ENCODE data around the gene AMER3. TPM values are rescaled to one million over a fixed set of nuclear protein-coding genes. Genes with fewer than 3 reads are reported as not detected.
"Not testable (repeated sequence)": the region's sequence is repeated elsewhere in the genome, so short reads cannot be mapped to it uniquely, and the experiment has no call there.

Gene AMER3, protein sequence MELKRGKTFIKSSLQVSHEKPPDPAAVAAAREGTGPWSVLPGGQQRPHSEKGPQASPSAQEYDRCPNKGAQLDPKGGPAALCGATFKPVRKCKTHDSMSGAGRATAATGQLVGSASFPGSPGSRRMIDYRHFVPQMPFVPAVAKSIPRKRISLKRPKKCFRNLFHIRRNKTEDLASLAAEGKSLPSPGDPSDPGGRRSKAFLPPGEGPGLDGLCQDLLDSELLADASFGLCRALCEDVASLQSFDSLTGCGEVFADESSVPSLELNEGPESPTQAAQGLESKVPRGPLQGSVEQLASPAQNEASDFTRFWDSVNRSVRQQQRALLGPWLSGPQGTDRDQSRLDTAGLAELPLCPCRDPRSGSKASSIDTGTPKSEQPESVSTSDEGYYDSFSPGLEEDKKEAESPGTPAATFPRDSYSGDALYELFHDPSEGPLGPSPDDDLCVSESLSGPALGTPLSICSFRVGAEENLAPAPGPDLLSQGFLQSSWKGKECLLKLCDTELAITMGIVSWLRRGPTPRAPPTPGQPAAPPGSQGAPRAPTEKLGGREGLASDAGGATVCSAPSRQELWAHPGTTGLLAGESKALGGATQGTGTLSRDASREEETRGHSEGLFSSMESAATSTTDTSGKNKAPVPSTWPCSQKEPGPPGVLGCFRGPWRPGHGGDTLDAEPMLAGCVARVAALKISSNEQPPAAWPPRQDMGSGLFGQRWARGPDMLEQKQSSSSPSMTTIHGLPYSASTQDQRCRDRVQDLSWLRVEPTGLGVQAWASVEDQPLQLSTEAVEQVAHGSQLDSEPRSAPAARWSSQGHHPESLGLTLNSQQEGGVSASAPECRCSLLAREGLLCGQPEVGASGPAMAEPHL
- total RNA-seq, result under 0.01 TPM

DNA sequence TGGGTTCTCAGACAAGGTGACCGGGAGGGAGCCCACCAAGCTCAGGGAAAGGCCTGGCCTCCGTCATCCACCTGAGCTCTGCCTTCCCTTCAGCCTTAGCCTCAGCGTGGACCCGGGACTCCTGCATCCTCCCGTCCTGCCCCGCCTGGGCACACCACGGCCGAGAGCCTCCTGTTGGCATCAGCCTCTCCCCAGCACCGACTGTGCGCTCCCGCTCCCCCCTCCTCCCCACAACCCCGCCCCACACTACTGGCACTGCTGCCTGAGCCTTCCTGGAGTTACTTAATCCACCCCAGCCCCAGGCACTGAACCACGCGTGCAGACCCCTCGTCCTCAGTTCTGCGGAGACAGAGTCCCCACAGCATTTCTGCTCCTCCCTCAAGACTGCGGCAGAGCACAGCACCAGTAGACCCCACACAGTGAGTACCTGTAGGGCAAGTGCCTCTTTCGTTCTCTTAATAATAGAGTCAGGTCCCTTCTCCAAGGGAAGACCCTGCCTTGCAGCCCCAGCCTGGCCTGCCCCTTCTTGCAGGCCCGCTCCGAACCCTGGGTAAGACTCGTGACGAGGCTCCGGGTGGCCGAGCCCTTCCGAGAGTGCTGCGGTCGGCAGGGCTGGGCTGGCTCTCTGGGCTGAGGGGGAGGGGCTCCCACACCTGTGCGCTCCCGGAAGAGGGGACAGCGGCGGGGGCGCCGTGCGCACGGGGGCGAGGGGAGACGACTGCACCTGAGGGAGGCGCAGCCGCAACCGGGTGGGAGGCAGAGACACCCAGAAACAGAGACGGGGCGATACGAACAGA, at the start of gene AMER3:
AMER3 (plus strand) TSS at position 285 of the 797 bp plus-strand sequence. CDS start 6,533 bp downstream, outside the sequence.
- DNase-seq, result no peak

DNA sequence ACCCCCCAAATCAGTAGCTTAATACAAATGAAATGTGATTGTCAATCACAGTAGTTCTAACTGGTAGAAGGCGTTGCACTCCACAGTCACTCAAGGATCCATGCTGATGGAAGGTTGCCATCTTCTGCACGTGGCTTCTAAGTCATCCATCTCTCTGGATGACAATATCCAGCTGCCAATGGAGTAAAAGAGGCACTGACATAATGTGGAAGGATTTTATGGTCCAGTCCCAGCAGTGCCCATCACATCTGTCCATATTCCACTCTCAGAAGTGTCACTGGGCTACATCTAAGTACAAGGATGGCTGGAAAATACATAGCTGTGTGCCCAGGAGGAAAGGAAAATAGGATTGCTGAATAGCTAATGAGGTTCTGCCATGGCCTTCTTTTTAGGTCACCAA, 40.5 kb upstream of the AMER3 start:
- DNase-seq, result not testable (repeated sequence)

DNA sequence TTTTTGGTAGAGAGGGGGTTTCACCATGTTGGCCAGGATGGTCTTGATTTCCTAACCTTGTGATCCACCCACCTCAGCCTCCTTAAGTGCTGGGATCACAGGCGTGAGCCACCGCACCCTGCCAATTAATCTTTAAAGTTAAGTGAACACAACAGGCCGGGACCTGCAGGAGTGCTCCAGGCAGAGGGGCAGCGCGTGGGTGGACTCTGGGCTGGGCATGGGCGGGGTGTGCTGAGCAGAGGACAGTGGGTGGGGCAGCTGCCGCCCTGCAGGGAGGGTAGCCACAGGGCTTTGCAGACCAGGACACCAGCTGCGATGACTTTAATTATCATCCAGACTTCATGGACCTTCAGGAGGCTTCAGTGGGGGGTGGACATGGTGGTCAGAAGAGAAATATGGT, 35.3 kb upstream of the AMER3 start:
- no peak for DNase-seq

DNA sequence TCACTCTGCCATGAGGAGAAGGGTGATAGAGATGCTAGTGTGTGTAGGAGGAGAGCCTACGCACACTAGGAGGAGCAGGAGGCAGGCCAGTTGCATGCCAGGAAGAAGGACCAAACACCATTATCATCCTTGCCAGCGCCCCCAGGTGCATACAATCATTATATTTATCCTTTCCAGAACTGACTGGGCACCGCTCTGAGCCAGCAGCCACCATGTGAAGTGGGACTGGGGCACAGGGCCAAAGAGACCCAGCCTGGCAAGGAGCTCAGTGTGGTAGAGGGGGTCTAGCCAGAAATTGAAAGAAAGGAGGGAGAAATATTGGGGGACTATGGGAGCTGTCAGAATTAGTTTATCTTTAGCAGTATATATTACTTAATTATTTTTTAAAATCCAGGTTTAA, 34.8 kb upstream of the AMER3 start:
- DNase-seq, result no peak

DNA sequence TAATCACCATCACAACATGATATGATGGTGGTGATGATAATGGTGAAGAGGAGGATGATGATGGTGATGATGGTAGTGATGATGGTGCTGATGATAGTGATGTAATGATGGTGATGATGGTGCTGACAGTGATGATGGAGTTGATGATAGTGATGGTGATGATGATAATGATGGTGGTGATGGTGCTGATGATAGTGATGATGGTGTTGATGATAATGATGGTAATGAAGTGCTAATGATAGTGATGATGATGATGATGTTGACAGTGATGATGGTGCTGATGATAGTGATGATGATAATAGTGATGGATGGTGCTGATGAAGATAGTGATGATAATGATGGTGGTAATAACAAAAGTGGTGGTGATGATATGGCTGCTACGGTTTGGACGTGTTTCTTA, 30.9 kb upstream of the AMER3 start:
- DNase-seq, result no peak

DNA sequence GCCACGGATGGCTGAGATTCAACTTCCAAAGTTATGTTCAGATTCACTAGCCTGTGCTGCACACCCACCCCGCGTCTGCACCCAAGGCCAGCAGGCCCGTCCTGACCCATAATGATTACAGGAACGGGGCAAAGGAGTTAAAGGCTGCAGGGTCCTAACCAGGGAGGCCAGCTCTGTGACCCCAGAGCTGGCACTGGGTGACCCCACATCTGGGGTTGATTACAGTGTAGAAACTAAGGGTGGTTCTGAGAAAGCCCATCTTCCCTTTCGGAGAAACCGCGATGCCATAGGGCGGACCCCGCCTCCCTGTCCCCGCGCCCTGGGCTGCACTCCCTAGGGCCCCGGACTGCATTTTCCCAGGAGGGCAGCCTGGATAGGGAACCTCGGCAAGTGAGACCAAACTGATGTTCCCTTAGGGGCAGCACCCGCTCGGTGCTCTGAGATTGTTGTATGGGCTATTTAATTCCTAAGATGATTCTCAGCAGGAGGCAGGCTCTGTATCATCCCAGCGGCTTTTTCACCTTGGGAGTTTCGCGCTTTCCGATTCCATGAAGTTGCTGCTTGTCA, 28.6 kb upstream of the AMER3 start:
- DNase-seq, result no peak

DNA sequence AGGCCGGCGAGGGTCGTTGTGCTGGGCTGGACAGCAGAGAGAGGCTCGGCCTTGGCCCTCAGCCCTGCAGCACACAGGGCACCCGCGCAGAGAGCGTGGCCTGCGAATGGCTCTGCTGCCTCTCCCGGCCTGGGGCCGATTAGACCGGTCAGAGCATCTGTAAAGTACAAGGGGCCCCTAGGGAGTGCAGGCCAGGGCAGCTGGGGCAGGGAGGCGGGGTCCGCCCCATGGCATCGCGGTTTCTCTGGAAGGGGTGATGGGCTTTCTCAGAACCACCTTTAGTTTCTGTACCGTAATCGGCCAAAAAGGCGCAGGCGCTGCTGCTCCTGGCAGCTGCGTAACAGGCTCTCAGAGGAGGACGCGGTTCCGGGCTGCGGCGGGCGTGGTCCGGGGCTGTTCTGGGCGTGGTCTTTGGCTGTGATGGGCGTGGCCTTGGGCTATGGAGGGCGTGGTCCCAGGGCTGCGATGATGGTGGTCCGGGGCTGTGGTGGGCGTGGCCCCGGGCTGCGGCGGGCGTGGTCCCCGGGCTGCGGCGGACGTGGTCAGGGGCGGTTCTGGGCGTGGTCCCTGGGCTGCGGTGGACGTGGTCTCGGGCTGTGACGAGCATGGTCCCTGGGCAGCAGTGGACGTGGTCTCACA, 27.9 kb upstream of the AMER3 start:
- DNase-seq, result no peak

DNA sequence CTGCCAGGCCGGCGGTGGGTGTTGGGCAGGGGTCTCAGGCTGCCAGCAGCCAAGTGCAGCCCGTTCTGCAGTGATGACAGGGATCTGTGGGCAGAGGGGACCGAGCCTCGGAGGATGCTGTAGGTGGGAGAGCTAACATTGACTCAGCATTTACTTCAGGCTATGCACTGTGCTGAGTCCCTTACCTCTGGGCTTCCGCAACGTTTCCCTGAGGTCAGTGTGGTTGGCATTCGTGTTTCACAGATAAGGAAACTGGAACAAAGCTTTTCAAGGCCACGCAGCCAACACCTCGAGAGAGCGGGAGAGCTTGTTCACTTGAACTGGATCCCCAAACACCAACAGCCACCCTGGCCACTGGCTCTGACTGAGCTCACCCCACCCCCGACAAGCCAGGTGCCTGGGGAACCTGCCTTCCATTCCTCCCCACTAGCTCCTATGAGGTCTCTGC, 27.3 kb upstream of the AMER3 start:
- no peak for DNase-seq

DNA sequence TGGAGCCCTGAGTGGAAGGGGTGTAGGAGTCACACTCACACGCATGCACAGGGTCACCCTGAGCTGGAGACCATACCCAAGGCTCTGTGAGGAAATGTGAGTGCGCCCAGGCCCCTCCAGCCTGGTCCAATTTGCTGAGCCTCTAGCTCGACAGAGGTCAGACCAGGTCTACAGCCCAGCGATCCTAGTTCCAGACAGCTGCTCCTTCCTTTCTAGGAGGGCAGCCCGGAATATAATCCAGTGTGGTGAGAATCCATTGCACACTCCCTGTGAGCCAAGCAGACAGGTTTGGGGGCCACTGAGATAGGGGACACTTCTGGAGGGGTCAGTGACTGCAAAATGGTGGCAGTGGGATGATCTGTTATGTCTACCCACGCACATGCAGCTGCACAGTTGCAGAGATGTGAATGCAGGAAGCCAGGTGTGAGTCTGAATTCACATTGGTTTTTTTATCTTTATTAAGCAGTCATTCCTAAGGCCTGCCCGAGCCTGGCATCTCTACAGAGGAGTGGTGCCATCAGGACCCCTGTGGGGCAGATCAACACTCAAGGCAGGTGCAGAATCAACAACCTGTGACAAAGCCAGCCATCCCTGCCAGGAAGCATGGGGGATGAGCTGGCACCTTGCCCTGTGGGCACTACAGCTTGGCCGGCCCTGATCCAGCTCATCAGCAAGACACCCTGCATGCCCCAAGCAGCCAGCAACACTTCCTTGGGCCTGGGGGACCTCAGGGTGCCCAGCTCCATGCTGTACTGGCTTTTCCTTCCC, 26.6 kb upstream of the AMER3 start, which contains the start of gene GPR148:
GPR148 (plus strand) TSS at position 522 of the 768 bp plus-strand sequence; CDS start at position 604, 82 bp downstream.
- no peak for DNase-seq

DNA sequence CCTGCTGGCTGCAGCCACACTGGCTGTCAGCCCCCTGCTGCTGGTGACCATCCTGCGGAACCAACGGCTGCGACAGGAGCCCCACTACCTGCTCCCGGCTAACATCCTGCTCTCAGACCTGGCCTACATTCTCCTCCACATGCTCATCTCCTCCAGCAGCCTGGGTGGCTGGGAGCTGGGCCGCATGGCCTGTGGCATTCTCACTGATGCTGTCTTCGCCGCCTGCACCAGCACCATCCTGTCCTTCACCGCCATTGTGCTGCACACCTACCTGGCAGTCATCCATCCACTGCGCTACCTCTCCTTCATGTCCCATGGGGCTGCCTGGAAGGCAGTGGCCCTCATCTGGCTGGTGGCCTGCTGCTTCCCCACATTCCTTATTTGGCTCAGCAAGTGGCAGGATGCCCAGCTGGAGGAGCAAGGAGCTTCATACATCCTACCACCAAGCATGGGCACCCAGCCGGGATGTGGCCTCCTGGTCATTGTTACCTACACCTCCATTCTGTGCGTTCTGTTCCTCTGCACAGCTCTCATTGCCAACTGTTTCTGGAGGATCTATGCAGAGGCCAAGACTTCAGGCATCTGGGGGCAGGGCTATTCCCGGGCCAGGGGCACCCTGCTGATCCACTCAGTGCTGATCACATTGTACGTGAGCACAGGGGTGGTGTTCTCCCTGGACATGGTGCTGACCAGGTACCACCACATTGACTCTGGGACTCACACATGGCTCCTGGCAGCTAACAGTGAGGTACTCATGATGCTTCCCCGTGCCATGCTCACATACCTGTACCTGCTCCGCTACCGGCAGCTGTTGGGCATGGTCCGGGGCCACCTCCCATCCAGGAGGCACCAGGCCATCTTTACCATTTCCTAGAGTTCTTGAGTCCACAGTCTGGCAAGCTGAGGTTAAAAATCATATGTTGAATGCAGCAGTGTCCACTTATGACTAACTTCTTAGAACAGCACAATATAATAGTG, 25.7 kb upstream of the AMER3 start:
- DNase-seq, result no peak

DNA sequence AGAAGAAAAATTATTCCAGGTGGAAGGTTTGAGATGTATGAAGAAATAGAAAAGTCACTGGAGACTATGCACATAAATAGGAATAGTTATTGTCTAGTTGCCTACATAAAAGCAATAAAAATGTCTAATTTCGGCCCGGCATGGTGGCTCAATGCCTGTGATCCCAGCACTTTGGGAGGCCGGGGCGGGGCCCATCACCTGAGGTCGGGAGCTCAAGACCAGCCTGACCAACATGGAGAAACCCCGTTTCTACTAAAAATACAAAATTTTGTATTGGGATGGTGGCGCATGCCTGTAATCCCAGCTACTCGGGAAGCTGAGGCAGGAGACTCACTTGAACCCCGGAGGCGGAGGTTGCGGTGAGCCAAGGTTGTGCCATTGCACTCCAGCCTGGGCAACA, 23.1 kb upstream of the AMER3 start:
- not testable (repeated sequence) for DNase-seq

DNA sequence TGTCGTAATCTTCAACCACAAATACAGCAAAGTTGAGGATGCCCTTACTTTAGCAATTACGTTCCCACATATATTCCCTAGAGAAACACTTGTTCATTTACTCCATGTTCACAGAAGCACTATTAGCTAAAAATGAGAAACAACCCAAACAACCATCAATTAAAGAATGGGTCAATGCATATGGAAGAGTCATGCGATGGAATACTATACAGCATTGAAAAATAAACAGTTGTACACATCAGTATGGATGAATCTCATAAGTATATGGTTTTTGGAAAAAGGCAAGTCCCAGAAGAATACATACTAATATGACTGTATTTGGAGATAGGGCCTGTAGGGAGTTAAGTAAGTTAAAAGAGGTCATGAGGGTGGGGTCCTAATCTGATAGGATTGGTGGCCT, 20.1 kb upstream of the AMER3 start:
- no peak for DNase-seq

DNA sequence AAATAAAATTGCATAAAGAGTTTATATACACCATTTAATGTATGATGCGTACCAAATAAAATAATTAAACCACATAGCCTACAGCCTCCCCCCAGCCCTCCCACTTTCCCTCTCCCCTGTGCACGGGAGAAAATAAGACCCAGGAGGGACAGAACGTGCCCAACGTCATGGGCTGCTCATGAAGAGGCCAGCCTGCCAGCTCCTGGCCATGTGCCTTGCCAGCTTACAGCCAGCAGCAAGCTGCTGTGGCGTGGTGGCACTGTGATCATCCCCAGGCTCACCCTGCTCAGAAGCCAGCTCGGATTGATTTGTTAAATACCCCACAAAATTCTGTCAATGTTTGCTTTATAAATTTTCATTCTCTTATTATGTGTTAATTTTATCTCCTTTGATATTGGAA, 18.9 kb upstream of the AMER3 start:
- DNase-seq, result no peak

DNA sequence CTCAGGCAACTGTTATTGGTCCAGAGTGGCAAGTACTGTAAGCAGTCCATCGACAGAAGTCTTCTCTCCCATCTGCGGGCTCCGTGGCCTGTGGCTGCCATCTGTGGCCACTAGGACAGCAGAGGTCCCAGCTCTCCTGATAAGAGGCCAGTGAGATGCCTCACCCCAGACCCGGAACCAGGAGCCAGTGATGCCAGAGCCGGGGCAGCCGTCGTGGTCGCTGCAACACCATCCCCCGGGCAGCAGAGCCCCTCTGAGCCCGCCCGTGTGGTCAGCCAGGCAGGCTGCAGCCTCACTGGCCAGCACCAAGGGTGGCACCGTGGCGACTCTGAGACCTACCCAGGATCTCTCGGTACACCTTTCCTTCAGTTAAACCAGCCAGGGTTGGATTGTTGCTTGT, 17.7 kb upstream of the AMER3 start:
- DNase-seq, result no peak

DNA sequence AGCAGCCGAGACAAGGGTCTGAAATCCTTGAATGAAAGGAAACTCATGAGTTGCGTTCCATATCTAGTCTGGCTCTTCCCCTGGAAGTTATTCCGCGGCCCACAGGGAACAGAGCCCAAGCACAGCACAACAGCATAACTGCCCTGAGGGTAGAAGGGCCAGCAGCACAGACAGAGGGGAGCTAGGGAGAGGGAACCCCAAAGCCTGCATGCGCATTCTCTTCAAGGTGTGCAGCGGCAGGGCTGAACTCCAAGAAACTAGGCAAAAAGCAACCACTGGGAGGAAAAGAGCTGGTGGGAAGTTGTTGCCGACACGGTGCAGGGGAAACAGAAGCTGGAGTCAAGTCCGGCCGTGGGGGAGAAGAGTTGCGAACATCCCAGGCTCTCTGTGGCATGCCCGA, 14.7 kb upstream of the AMER3 start:
- no peak for DNase-seq

DNA sequence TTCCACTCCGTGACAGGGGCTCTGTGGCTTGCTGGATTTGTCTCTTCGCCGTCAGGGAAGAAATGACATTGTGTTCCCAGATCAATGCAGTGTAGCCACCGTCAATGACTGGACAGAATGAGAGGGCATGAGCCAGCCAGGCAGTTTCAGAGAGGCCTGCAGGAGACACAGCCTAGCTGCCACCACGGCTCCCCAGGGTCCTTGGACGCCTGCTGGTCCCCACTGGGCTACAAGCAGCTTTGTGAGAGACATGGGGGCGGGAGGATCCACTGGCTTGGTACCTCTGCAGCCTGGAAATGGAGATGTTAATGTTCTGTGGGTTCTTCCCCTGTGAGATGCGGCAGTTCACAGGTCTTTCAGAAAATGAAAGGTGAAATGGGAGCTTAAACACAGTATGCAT, 12.1 kb upstream of the AMER3 start:
- DNase-seq, result no peak

DNA sequence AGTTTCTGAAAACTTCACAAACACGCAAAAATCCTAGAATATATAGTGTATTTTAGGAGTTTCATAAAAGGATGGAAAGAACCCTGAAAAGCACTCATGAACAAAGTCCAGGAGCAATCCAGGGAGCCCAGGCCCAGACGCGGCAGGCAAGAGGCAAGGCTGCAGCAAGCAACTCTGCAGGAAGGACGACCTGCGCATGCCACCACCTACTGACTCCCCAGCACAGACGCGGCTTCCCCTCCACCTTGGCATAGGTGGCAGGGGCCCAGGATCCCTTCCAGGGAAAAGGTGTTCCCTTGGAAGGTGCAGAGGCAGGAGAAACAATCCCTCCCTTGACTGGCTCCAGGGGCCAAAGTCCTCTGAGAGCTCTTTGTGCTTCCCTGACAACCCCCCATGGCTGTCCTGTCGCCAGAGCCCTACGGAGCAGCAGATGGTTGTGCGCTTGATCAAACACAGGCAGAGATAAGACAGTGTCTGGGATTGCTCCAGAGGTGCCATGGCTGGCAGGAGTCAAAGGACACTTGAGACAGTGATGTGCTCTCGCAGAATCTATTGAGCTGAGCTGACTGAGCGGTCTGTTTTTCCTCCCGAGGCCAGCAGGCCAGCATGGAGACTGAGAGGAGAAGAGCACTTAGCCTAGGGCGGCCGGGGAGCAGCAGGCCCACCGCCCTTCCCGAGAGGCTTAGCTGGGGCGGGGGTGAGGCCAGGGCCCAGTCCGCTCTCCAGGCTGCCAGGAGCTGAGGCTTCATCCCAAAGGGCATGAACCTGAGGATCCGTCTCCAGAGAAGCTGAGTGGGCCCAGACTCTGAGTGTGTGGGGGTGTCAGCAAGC, 10.8 kb upstream of the AMER3 start:
- DNase-seq, result no peak

DNA sequence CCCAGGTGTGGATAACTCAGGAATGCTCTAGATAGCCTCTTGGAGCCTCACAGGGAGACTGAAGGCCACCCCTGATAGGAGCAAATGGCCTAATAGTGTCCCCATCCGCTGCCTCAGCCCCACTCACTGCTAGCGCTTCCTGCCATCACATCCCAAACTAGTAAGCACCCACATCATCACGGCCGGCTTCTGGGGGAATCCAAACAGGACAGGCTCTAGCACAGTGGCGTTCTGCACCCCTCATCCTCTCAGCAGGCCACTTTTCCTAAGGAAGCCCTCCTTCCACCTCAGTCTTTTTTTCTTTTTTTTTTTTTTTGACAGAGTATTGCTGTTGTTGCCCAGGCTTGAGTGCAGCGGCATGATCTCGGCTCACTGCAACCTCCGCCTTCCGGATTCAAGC, 6.3 kb upstream of the AMER3 start:
- no peak for DNase-seq

DNA sequence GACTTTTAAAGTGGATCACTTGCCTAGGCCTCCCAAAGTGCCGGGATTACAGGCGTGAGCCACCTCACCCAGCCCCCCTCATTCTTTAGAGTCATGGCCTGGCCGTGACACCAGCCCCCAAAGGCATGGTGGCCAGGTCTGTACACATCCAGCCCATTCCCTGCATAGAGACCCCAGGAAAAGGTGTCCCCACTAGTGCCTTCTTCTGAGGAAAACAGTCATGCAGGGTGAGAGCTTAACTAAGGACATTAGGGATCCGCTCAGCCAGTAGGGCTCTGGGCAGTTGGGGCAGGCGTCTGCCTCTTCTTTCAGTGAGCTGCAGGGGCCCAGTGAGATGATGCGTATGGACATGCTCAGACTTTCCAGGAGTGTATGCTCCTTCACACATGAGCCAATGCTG, 5.7 kb upstream of the AMER3 start:
- no peak for DNase-seq
